ENCODE results near the gene RPL35A.
A peak's percentile ranks its signal among the peaks of the same experiment; 100 is the strongest.
"Not testable (repeated sequence)": the region's sequence is repeated elsewhere in the genome, so short reads cannot be mapped to it uniquely, and the experiment has no call there.

RPL35A gene

GRCh38 chr3:197949778-197950676, at the start of gene RPL35A:
Gene RPL35A (plus strand): TSS chr3:197950190. CDS start chr3:197950968, 778 bp downstream.
- DNase-seq (ENCODE audit: low read depth, low spot score), result peak; percentile 91

GRCh38 chr3:197901626-197902025, 48.4 kb upstream of the RPL35A start:
- no peak for DNase-seq (ENCODE audit: low read depth, low spot score)

- peak; percentile 42 for DNase-seq (ENCODE audit: low read depth, low spot score)
Observed at GRCh38 chr3:197906023-197906849, 43.8 kb upstream of the RPL35A start.

- DNase-seq (ENCODE audit: low read depth, low spot score), result no peak
Observed at GRCh38 chr3:197906850-197907187, 43.2 kb upstream of the RPL35A start.

GRCh38 chr3:197907196-197907595, 42.8 kb upstream of the RPL35A start:
- DNase-seq (ENCODE audit: low read depth, low spot score), result no peak

- not testable (repeated sequence) for DNase-seq (ENCODE audit: low read depth, low spot score)
Observed at GRCh38 chr3:197908550-197908949, 41.4 kb upstream of the RPL35A start.

GRCh38 chr3:197908957-197909701, 40.9 kb upstream of the RPL35A start:
- DNase-seq (ENCODE audit: low read depth, low spot score), result no peak

- DNase-seq (ENCODE audit: low read depth, low spot score), result no peak
Observed at GRCh38 chr3:197912741-197913476, 37.1 kb upstream of the RPL35A start.

- DNase-seq (ENCODE audit: low read depth, low spot score), result no peak
Observed at GRCh38 chr3:197913641-197914380, 36.2 kb upstream of the RPL35A start.

GRCh38 chr3:197921429-197922275, 28.3 kb upstream of the RPL35A start:
- DNase-seq (ENCODE audit: low read depth, low spot score), result not testable (repeated sequence)

- DNase-seq (ENCODE audit: low read depth, low spot score), result no peak
Observed at GRCh38 chr3:197926418-197926817, 23.6 kb upstream of the RPL35A start.

- not testable (repeated sequence) for DNase-seq (ENCODE audit: low read depth, low spot score)
Observed at GRCh38 chr3:197927578-197927977, 22.4 kb upstream of the RPL35A start.

GRCh38 chr3:197936819-197937384, 13.1 kb upstream of the RPL35A start:
- no peak for DNase-seq (ENCODE audit: low read depth, low spot score)

- no peak for DNase-seq (ENCODE audit: low read depth, low spot score)
Observed at GRCh38 chr3:197940745-197941384, 9.1 kb upstream of the RPL35A start.

- peak; percentile 10 for DNase-seq (ENCODE audit: low read depth, low spot score)
Observed at GRCh38 chr3:197942956-197943556, 6.9 kb upstream of the RPL35A start.

GRCh38 chr3:197949191-197949777, 706 bp upstream of the RPL35A start:
- DNase-seq (ENCODE audit: low read depth, low spot score), result no peak

- DNase-seq (ENCODE audit: low read depth, low spot score), result no peak
Observed at GRCh38 chr3:197950677-197951061, 679 bp downstream of the RPL35A start.

Measured in brain pericyte (primary cell).